ENCODE measurements around the gene RNF144A. TPM values are rescaled to one million over a fixed set of nuclear protein-coding genes. Genes with fewer than 3 reads are reported as not detected.
"Not testable (repeated sequence)": the region's sequence is repeated elsewhere in the genome, so short reads cannot be mapped to it uniquely, and the experiment has no call there.

The RNF144A gene
- total and polyA plus RNA-seq, 2 experiments from 2014 or later: 6.3 to 24.1 TPM

GRCh38 chr2:6934345-6934744, 17.1 kb downstream of the RNF144A start:
- H3K36me3 ChIP-seq: no peaks in the 10 kb centered on the region
- no peaks in the 10 kb centered on the region for H3K4me1 ChIP-seq (ENCODE audit: low read depth)
- H3K27me3 ChIP-seq: no peaks in the 10 kb centered on the region
- no peak overlapping the region for H3K4me3 ChIP-seq
- no peak overlapping the region for H3K27ac ChIP-seq
- no peaks in the 10 kb centered on the region for H3K9me3 ChIP-seq (ENCODE audit: low read depth)
- TF ChIP-seq CTCF (IDR thresholded peaks at IDR 0.05; ENCODE audit: low read depth, low read length): no peak
- no peak for DNase-seq (ENCODE audit: low read depth in 1 of 2, low spot score in 1 of 2)

- Histone ChIP-seq H3K27ac (no peak overlapping the region), H3K36me3 (no peaks in the 10 kb centered on the region), H3K27me3 (no peaks in the 10 kb centered on the region), H3K4me3 (no peak overlapping the region), H3K9me3 (ENCODE audit: low read depth) (no peaks in the 10 kb centered on the region), H3K4me1 (ENCODE audit: low read depth) (no peaks in the 10 kb centered on the region)
- no peak for TF ChIP-seq CTCF (IDR thresholded peaks at IDR 0.05; ENCODE audit: low read depth, low read length)
- no peak for DNase-seq (ENCODE audit: low read depth in 1 of 2, low spot score in 1 of 2)
Measured at GRCh38 chr2:6934758-6935651, 17.8 kb downstream of the RNF144A start.

GRCh38 chr2:6935652-6936020, 18.4 kb downstream of the RNF144A start:
- H3K4me3 ChIP-seq; DNase-seq (ENCODE audit: low read depth in 1 of 2, low spot score in 1 of 2); H3K27ac ChIP-seq; H3K36me3 ChIP-seq; H3K4me1 ChIP-seq (ENCODE audit: low read depth); H3K9me3 ChIP-seq (ENCODE audit: low read depth); H3K27me3 ChIP-seq: not testable (repeated sequence)

- H3K27ac ChIP-seq: no peak overlapping the region
- no peaks in the 10 kb centered on the region for H3K36me3 ChIP-seq
- TF ChIP-seq CTCF (IDR thresholded peaks at IDR 0.05; ENCODE audit: low read depth, low read length): no peak
- no peaks in the 10 kb centered on the region for H3K27me3 ChIP-seq
- H3K4me1 ChIP-seq (ENCODE audit: low read depth): no peaks in the 10 kb centered on the region
- no peak overlapping the region for H3K4me3 ChIP-seq
- no peaks in the 10 kb centered on the region for H3K9me3 ChIP-seq (ENCODE audit: low read depth)
- DNase-seq (ENCODE audit: low read depth in 1 of 2, low spot score in 1 of 2): no peak
Measured at GRCh38 chr2:6937157-6937556, 19.9 kb downstream of the RNF144A start.

GRCh38 chr2:6937582-6937981, 20.4 kb downstream of the RNF144A start:
- no peaks in the 10 kb centered on the region for H3K4me1 ChIP-seq (ENCODE audit: low read depth)
- no peak overlapping the region for H3K4me3 ChIP-seq
- no peaks in the 10 kb centered on the region for H3K27me3 ChIP-seq
- no peak overlapping the region for H3K27ac ChIP-seq
- no peak for TF ChIP-seq CTCF (IDR thresholded peaks at IDR 0.05; ENCODE audit: low read depth, low read length)
- no peaks in the 10 kb centered on the region for H3K36me3 ChIP-seq
- no peak for DNase-seq (ENCODE audit: low read depth in 1 of 2, low spot score in 1 of 2)
- no peaks in the 10 kb centered on the region for H3K9me3 ChIP-seq (ENCODE audit: low read depth)

- H3K4me1 ChIP-seq (ENCODE audit: low read depth): no peaks in the 10 kb centered on the region
- no peaks in the 10 kb centered on the region for H3K9me3 ChIP-seq (ENCODE audit: low read depth)
- no peak for TF ChIP-seq CTCF (IDR thresholded peaks at IDR 0.05; ENCODE audit: low read depth, low read length)
- H3K27me3 ChIP-seq: no peaks in the 10 kb centered on the region
- no peaks in the 10 kb centered on the region for H3K36me3 ChIP-seq
- no peak for DNase-seq (ENCODE audit: low read depth in 1 of 2, low spot score in 1 of 2)
- no peak overlapping the region for H3K4me3 ChIP-seq
- no peak overlapping the region for H3K27ac ChIP-seq
Measured at GRCh38 chr2:6939071-6939470, 21.9 kb downstream of the RNF144A start.
